Colonic mucosa (tissue), 4 donors: ENCODE results near the gene POLR2E. TPM values are rescaled to one million over a fixed set of nuclear protein-coding genes. Genes with fewer than 3 reads are reported as not detected.

Experiments used
- DNase-seq: peaks from one replicate; pipeline ENCODE4 v3.0.0-alpha.2; 2020
- H3K27ac ChIP-seq: fragments of 200-600 bp; one replicate; pipeline ENCODE4 v1.8.0; 2021
- H3K27me3 ChIP-seq: fragments of 200-600 bp; one replicate; pipeline ENCODE4 v1.8.0; 2021
- H3K36me3 ChIP-seq: fragments of 200-600 bp; one replicate; pipeline ENCODE4 v1.8.0; 2021
- H3K4me1 ChIP-seq: fragments of 200-600 bp; one replicate; pipeline ENCODE4 v1.8.0; 2021; ENCODE audit warnings: mild to moderate bottlenecking
- H3K4me3 ChIP-seq: fragments of 200-600 bp; one replicate; pipeline ENCODE4 v1.8.0; 2021
- H3K9ac ChIP-seq, 2 donors: one replicate each; pipeline ENCODE4 v1.7.0; 2013; ENCODE audit warnings: control low read depth in 2 of 2, low read depth in 2 of 2, low read length in 2 of 2
- H3K9me3 ChIP-seq: fragments of 200-600 bp; one replicate; pipeline ENCODE4 v1.8.0; 2021
- CTCF ChIP-seq: fragments of 200-600 bp; IDR thresholded peaks from one replicate; pipeline ENCODE4 v1.8.0; 2022; ENCODE audit warnings: antibody characterized with exemption, mild to moderate bottlenecking
- intact Hi-C: fragments of 100-400 bp; cut with DNase I; formaldehyde crosslinking; loops from one replicate; pipeline ENCODE4 v1.14.1; 2022
- total RNA-seq, 2 donors: library from RNA; stranded (reverse); fragmentation: NEBNext Ultra II Directional in 1 of 2; extraction: Animal tissue kit (Norgen Biotek cat#: 25700) in 1 of 2; gene quantifications; one replicate each; pipeline ENCODE4 v1.2.1, GENCODE V29; 2021
- donor health status: healthy.
- donor health status: DM: no; HTN: no; CAD: no.
- donor health status: DM: no; HTN: no; CAD: no.

POLR2E gene
- total RNA-seq, 2 donors from 2014 or later = 135 to 245 TPM

- peak; percentile 75 for DNase-seq
- Histone ChIP-seq H3K27me3 (no peaks in the 10 kb centered on the region), H3K36me3 (peaks cover 10% of the 10 kb centered on the region), H3K27ac (peak overlapping the region; percentile 97), H3K4me3 (no peak overlapping the region), H3K4me1 (peaks cover 25% of the 10 kb centered on the region), H3K9ac (peak overlapping the region; percentile 3 to 77), H3K9me3 (no peaks in the 10 kb centered on the region)
- intact Hi-C loops = no loop called here
- no peak for TF ChIP-seq CTCF
Measured at GRCh38 chr19:1102407-1103131, 7.4 kb upstream of the POLR2E start.

- H3K4me1 ChIP-seq = peaks cover 21% of the 10 kb centered on the region
- H3K27ac ChIP-seq = peak overlapping the region; percentile 97
- H3K4me3 ChIP-seq = no peak overlapping the region
- intact Hi-C loops = no loop called here
- no peaks in the 10 kb centered on the region for H3K9me3 ChIP-seq
- peak overlapping the region in 1 of 2 donors; percentile 0 for H3K9ac ChIP-seq
- peak; percentile 39 for DNase-seq
- no peak for TF ChIP-seq CTCF
- H3K27me3 ChIP-seq = no peaks in the 10 kb centered on the region
- no peaks in the 10 kb centered on the region for H3K36me3 ChIP-seq
Measured at GRCh38 chr19:1101337-1101698, 6.1 kb upstream of the POLR2E start.

GRCh38 chr19:1098177-1099051 is 3.2 kb upstream of the POLR2E start:
- Histone ChIP-seq H3K9me3 (no peaks in the 10 kb centered on the region), H3K9ac (peak overlapping the region; percentile 3 to 61), H3K4me3 (no peak overlapping the region), H3K36me3 (no peaks in the 10 kb centered on the region), H3K27me3 (no peaks in the 10 kb centered on the region), H3K27ac (peak overlapping the region; percentile 31), H3K4me1 (peaks cover 28% of the 10 kb centered on the region)
- peak; percentile 33 for DNase-seq
- intact Hi-C loops = no loop called here
- no peak for TF ChIP-seq CTCF

- no peak for DNase-seq
- Histone ChIP-seq H3K36me3 (no peaks in the 10 kb centered on the region), H3K27me3 (no peaks in the 10 kb centered on the region), H3K4me1 (peaks cover 22% of the 10 kb centered on the region), H3K4me3 (no peak overlapping the region), H3K27ac (peak overlapping the region; percentile 22), H3K9me3 (no peaks in the 10 kb centered on the region), H3K9ac (peak overlapping the region in 1 of 2 donors; percentile 61)
- TF ChIP-seq CTCF = no peak
- intact Hi-C loops = no loop called here
Measured at GRCh38 chr19:1097810-1098176, 2.6 kb upstream of the POLR2E start.

- Histone ChIP-seq H3K4me3 (peak overlapping the region; percentile 99), H3K27ac (peak overlapping the region; percentile 40), H3K4me1 (peaks cover 17% of the 10 kb centered on the region), H3K9me3 (no peaks in the 10 kb centered on the region), H3K27me3 (no peaks in the 10 kb centered on the region), H3K36me3 (peaks cover 5% of the 10 kb centered on the region), H3K9ac (peak overlapping the region; percentile 89 to 90)
- TF ChIP-seq CTCF = no peak
- intact Hi-C loops = no loop called here
- DNase-seq = no peak
Measured at GRCh38 chr19:1094655-1094977, 559 bp downstream of the POLR2E start.
